Measurements from ENCODE around the gene RAB34. TPM values are rescaled to one million over a fixed set of nuclear protein-coding genes. Genes with fewer than 3 reads are reported as not detected.

The RAB34 gene
- total RNA-seq, 1 donor from 2014 or later = 21.3 TPM

- peak within 1 kb of the TSS; percentile 91 for H3K4me3 Mint-ChIP-seq
- POLR2A ChIA-PET = interaction anchor here (0.5 to 3.8 kb wide), 22 partner anchors 10 to 583 kb away, joined by 3 to 115 read pairs (median 6); partner anchors contain the start of genes BLTP2, DHRS13, ERAL1 and FLOT2
- peaks cover 6% of the 10 kb centered on the region for H3K36me3 Mint-ChIP-seq (ENCODE audit: low read depth)
These were observed 6.0 kb downstream of the RAB34 start, which contains the start of gene PROCA1 for GRCh38 chr17:28711723-28712031. PROCA1 (minus strand) TSS chr17:28711888; CDS start chr17:28711660, 228 bp downstream.

GRCh38 chr17:28710861-28711722, 6.6 kb downstream of the RAB34 start:
- Mint-ChIP-seq H3K4me3 (peak overlapping the region; percentile 91), H3K9me3 (no peaks in the 10 kb centered on the region), H3K4me1 (peaks cover 18% of the 10 kb centered on the region), H3K27me3 (no peaks in the 10 kb centered on the region), H3K27ac (peak overlapping the region; percentile 96), H3K36me3 (ENCODE audit: low read depth) (peaks cover 6% of the 10 kb centered on the region)
- intact Hi-C loops (cut with micrococcal nuclease) = loop anchor here (1.0 to 2.0 kb wide), 3 partner anchors 8 to 48 kb away; partner anchors contain the start of genes RPL23A, SUPT6H and TLCD1
- ATAC-seq (ENCODE audit: low read depth) (peak; percentile 89), DNase-seq (peak; percentile 94)
- no peak for TF ChIP-seq CTCF (IDR thresholded peaks at IDR 0.05)
- ChIA-PET CTCF (interaction anchor here (1.0 to 2.3 kb wide), 6 partner anchors 9 to 242 kb away, joined by 3 to 15 read pairs (median 5); partner anchors contain the start of genes DHRS13, RPL23A and TLCD1), POLR2A (interaction anchor here (0.5 to 3.8 kb wide), 25 partner anchors 9 to 583 kb away, joined by 3 to 115 read pairs (median 6); partner anchors contain the start of genes BLTP2, DHRS13, ERAL1 and FLOT2)

More at GRCh38 chr17:28711723-28712031, 6.0 kb downstream of the RAB34 start, which contains the start of gene PROCA1:
- CTCF ChIA-PET = interaction anchor here (0.7 to 2.3 kb wide), 6 partner anchors 8 to 241 kb away, joined by 3 to 15 read pairs (median 5); partner anchors contain the start of genes DHRS13, RPL23A and TLCD1
- intact Hi-C loops (cut with micrococcal nuclease) = loop anchor here (1.0 to 2.0 kb wide), 4 partner anchors 8 to 66 kb away; partner anchors contain the start of genes BLTP2, RPL23A, SUPT6H and TLCD1
- peak within 1 kb of the TSS; percentile 96 for H3K27ac Mint-ChIP-seq
- H3K9me3 Mint-ChIP-seq = no peaks in the 10 kb centered on the region
- H3K4me1 Mint-ChIP-seq = peaks cover 18% of the 10 kb centered on the region
- ATAC-seq (ENCODE audit: low read depth) = peak; percentile 37
- no peak for TF ChIP-seq CTCF (IDR thresholded peaks at IDR 0.05)
- no peak for DNase-seq
- no peaks in the 10 kb centered on the region for H3K27me3 Mint-ChIP-seq

GRCh38 chr17:28707339-28707720, 10.3 kb downstream of the RAB34 start:
- intact Hi-C loops (cut with micrococcal nuclease) = no loop called here
- Mint-ChIP-seq H3K27me3 (no peaks in the 10 kb centered on the region), H3K4me1 (peaks cover 15% of the 10 kb centered on the region), H3K9me3 (no peaks in the 10 kb centered on the region), H3K4me3 (no peak overlapping the region), H3K36me3 (ENCODE audit: low read depth) (peaks cover 31% of the 10 kb centered on the region), H3K27ac (no peak overlapping the region)
- POLR2A ChIA-PET = interaction anchor here (1.3 kb wide), 1 partner anchor 12 kb away, joined by 3 read pairs; the partner anchor contains the start of gene RPL23A
- DNase-seq = no peak
- CTCF ChIA-PET = interaction anchor here (1.6 kb wide), 1 partner anchor 196 kb away, joined by 3 read pairs; the partner anchor contains the start of gene DHRS13
- no peak for ATAC-seq (ENCODE audit: low read depth)
- no peak for TF ChIP-seq CTCF (IDR thresholded peaks at IDR 0.05)

- Mint-ChIP-seq H3K36me3 (ENCODE audit: low read depth) (peaks cover 36% of the 10 kb centered on the region), H3K4me3 (no peak overlapping the region), H3K4me1 (peaks cover 11% of the 10 kb centered on the region), H3K27me3 (no peaks in the 10 kb centered on the region), H3K9me3 (no peaks in the 10 kb centered on the region), H3K27ac (no peak overlapping the region)
- no peak for TF ChIP-seq CTCF (IDR thresholded peaks at IDR 0.05)
- ChIA-PET CTCF (interaction anchor here (0.6 to 1.6 kb wide), 2 partner anchors 60 to 196 kb away, joined by 3 read pairs; partner anchors contain the start of gene DHRS13), POLR2A (interaction anchor here (1.3 kb wide), 1 partner anchor 13 kb away, joined by 3 read pairs; the partner anchor contains the start of gene RPL23A)
- ATAC-seq (ENCODE audit: low read depth) = no peak
- no peak for DNase-seq
- intact Hi-C loops (cut with micrococcal nuclease) = no loop called here
These were observed 11.0 kb downstream of the RAB34 start for GRCh38 chr17:28706471-28707338.
